Parathyroid adenoma (tissue), 2 donors: ENCODE measurements around the gene MSMO1.

Experiments used
- H2AFZ ChIP-seq: fragments of 300-600 bp; sonication (generic); one replicate; pipeline ENCODE4 v1.7.0; 2017; ENCODE audit warnings: antibody characterized with exemption, mild to moderate bottlenecking
- H3K27ac ChIP-seq: fragments of 300-600 bp; sonication (generic); one replicate; pipeline ENCODE4 v1.7.0; 2017
- H3K27me3 ChIP-seq: fragments of 300-600 bp; sonication (generic); one replicate; pipeline ENCODE4 v1.7.0; 2017; ENCODE audit warnings: low read length; ENCODE audit not compliant: control insufficient read depth, insufficient read depth
- H3K36me3 ChIP-seq: fragments of 300-600 bp; sonication (generic); one replicate; pipeline ENCODE4 v1.7.0; 2017; ENCODE audit warnings: low read length; ENCODE audit not compliant: control insufficient read depth, insufficient read depth
- H3K4me1 ChIP-seq: fragments of 300-600 bp; sonication (generic); one replicate; pipeline ENCODE4 v1.7.0; 2017; ENCODE audit warnings: control low read depth
- H3K4me2 ChIP-seq: fragments of 300-600 bp; sonication (generic); one replicate; pipeline ENCODE4 v1.7.0; 2017; ENCODE audit warnings: low read length
- H3K4me3 ChIP-seq: fragments of 300-600 bp; sonication (generic); one replicate; pipeline ENCODE4 v1.7.0; 2017; ENCODE audit warnings: low read depth, low read length
- H3K79me2 ChIP-seq: fragments of 300-600 bp; sonication (generic); one replicate; pipeline ENCODE4 v1.7.0; 2017; ENCODE audit warnings: control low read depth
- H3K9ac ChIP-seq: fragments of 300-600 bp; sonication (generic); one replicate; pipeline ENCODE4 v1.7.0; 2017; ENCODE audit warnings: mild to moderate bottlenecking
- H3K9me3 ChIP-seq: fragments of 300-600 bp; sonication (generic); one replicate; pipeline ENCODE4 v1.7.0; 2017; ENCODE audit warnings: low read length; ENCODE audit not compliant: control insufficient read depth
- CTCF ChIP-seq: fragments of 300-600 bp; sonication (generic); IDR thresholded peaks from one replicate; pipeline ENCODE4 v1.7.0; 2017; ENCODE audit warnings: antibody characterized with exemption, mild to moderate bottlenecking
- donor health status: primary hyperparathyroidism.

The MSMO1 gene

GRCh38 chr4:165288639-165289422, 38.6 kb upstream of the MSMO1 start:
- Histone ChIP-seq H3K27ac (no peak overlapping the region), H3K36me3 (no peaks in the 10 kb centered on the region), H3K9me3 (no peaks in the 10 kb centered on the region), H3K4me2 (no peak overlapping the region), H3K4me3 (no peak overlapping the region), H3K9ac (no peak overlapping the region), H2AFZ (no peak overlapping the region), H3K4me1 (peaks cover 6% of the 10 kb centered on the region), H3K27me3 (no peaks in the 10 kb centered on the region), H3K79me2 (no peaks in the 10 kb centered on the region)
- TF ChIP-seq CTCF: no peak

- TF ChIP-seq CTCF: no peak
- no peak overlapping the region for H3K4me2 ChIP-seq
- H3K27ac ChIP-seq: no peak overlapping the region
These were observed 38.1 kb upstream of the MSMO1 start for GRCh38 chr4:165289423-165289785.

GRCh38 chr4:165293061-165293460, 34.4 kb upstream of the MSMO1 start:
- TF ChIP-seq CTCF: no peak
- H3K27ac ChIP-seq: no peak overlapping the region
- H3K27me3 ChIP-seq: no peaks in the 10 kb centered on the region
- H3K36me3 ChIP-seq: no peaks in the 10 kb centered on the region
- H3K4me1 ChIP-seq: peaks cover 9% of the 10 kb centered on the region
- H3K79me2 ChIP-seq: no peaks in the 10 kb centered on the region
- H3K9me3 ChIP-seq: no peaks in the 10 kb centered on the region
- no peak overlapping the region for H3K9ac ChIP-seq
- no peak overlapping the region for H3K4me2 ChIP-seq
- H2AFZ ChIP-seq: no peak overlapping the region
- no peak overlapping the region for H3K4me3 ChIP-seq

More at GRCh38 chr4:165289423-165289785, 38.1 kb upstream of the MSMO1 start:
- Histone ChIP-seq H3K9ac (no peak overlapping the region), H3K4me1 (peaks cover 6% of the 10 kb centered on the region), H3K9me3 (no peaks in the 10 kb centered on the region), H2AFZ (no peak overlapping the region), H3K79me2 (no peaks in the 10 kb centered on the region), H3K27me3 (no peaks in the 10 kb centered on the region), H3K36me3 (no peaks in the 10 kb centered on the region), H3K4me3 (no peak overlapping the region)

GRCh38 chr4:165293927-165294649, 33.4 kb upstream of the MSMO1 start:
- H3K9ac ChIP-seq: no peak overlapping the region
- no peaks in the 10 kb centered on the region for H3K36me3 ChIP-seq
- H3K4me1 ChIP-seq: peaks cover 3% of the 10 kb centered on the region
- no peaks in the 10 kb centered on the region for H3K9me3 ChIP-seq
- H3K4me2 ChIP-seq: no peak overlapping the region
- H3K27ac ChIP-seq: no peak overlapping the region
- H2AFZ ChIP-seq: no peak overlapping the region
- TF ChIP-seq CTCF: no peak
- no peak overlapping the region for H3K4me3 ChIP-seq
- H3K79me2 ChIP-seq: no peaks in the 10 kb centered on the region
- H3K27me3 ChIP-seq: no peaks in the 10 kb centered on the region
